GM04504 (cell line): ENCODE measurements around the gene LMBRD1.
"Not testable (repeated sequence)": the region's sequence is repeated elsewhere in the genome, so short reads cannot be mapped to it uniquely, and the experiment has no call there.

Source experiments
- DNase-seq: peaks from one replicate; pipeline ENCODE4 v3.0.0-alpha.2; 2012; ENCODE audit warnings: low read depth

The LMBRD1 gene

DNA sequence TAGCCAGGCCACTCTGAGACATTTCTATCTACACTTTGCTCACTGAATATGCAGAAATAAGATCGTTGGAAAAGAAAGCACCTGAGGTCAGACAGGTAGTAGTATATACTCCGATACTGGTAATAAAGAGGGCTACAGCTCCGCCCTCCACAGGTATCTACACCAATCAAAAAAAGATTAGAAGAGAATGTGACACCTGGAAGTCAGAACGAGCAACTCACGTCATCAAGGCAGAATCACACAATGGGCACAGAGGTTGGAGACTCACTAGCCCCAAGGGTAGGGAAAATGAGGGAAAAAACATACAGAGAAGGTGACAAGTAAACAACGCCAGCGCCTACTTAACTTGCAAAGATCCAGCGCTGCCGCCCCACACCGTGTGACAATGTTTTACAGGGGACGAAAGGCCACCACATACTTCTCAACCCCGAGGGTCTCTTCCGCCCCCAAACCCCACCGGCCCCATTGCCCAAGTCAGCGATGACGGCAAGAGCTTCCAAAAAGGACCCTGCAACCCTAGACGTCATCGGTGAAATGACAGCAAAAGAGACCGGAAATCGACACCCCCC lies 653 bp downstream of the LMBRD1 start:
- DNase-seq = peak; percentile 3

GRCh38 chr6:69795469-69796072 lies 1.2 kb downstream of the LMBRD1 start:
- no peak for DNase-seq

GRCh38 chr6:69792292-69792691 lies 4.5 kb downstream of the LMBRD1 start:
- no peak for DNase-seq

DNA sequence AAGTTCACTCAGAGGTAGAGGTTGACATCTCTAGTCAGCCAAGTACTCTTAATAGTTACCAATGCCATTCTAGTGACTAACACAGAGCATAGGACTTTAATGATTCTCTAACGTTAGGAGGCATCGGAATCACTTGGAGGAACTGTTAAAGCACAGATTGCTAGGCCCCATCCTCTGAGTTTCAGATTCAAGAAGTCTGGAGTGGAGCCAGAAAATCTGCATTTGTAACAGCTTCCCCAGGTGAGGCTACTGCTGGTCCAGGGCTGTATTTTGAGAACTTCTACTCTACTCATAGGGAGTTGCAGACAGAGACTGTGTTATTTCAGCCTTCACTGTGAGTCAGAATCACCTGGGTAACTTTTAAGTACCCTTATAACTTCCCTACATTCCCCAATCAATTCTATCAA lies 5.7 kb downstream of the LMBRD1 start:
- DNase-seq = no peak

DNA sequence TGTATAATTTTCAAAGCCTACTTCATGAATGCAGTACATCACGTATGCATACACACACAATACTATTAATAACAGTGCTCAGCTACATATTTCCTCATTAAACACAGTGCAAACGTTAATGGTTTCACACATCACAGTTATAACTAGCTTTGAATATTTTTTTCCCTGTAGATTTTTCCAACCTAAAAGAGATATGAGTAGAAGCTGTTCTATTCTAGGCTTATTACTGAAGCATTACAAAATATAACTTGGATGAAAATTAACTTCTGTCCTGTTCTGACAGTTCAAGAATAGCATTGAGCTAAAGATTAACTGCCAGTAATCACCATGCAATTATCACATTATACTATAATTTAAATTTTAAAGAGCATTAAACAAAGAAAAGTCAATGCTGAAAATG lies 6.2 kb downstream of the LMBRD1 start:
- DNase-seq = no peak

- DNase-seq = no peak
Measured at GRCh38 chr6:69789578-69789977, 7.2 kb downstream of the LMBRD1 start.

DNA sequence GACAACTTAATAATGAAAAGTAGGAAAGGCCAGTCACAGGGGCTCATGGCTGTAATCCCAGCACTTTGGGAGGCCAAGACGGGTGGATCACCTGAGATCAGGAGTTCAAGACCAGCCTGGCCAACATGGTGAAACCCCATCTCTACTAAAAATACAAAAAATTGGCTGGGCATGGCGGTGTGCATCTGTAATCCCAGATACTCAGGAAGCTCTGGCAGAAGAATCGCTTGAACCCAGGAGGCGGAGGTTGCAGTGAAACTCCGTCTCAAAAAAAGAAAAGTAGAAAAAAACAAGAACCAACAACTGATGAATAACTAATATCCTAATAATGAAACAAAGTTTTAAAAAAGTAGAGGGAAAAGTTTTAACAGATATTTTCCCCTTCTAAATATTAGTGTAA lies 9.4 kb downstream of the LMBRD1 start:
- DNase-seq = not testable (repeated sequence)

- no peak for DNase-seq
Measured at GRCh38 chr6:69785697-69786096, 11.1 kb downstream of the LMBRD1 start.

DNA sequence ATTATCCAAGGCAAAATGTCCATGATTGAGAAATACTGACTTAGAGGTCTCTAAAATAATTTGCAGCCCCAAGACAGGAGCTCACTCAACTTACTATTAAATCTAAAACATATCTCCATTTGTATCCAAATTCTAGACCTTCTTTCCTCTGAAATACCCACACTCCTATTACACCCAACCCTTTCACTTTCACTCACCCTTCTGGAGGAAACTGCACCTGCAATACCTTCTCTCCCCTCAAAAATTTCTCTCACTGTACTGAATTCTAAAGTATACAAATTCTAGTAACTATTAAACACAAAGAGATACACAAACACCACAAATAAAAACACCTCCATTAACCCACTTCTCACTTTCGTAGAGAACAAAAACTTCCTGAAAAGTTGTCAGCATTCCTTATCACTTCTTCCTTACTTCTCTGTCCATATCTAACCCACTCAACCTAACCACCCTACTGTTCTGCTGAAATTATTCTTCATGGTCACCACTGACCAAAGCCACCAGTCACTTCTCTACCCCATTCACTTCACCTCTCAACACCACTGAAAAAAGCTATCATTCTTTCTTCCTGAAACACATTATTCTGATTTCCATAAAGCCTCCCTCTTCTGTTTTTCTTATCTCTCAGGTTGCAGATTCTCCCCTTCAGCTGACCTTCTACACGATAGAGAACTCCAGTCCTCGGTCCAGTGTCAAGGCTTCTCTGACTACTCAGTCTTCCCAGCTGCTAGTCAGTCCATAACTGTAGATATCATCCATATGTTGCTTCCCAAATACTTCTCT lies 12.0 kb downstream of the LMBRD1 start:
- no peak for DNase-seq

DNA sequence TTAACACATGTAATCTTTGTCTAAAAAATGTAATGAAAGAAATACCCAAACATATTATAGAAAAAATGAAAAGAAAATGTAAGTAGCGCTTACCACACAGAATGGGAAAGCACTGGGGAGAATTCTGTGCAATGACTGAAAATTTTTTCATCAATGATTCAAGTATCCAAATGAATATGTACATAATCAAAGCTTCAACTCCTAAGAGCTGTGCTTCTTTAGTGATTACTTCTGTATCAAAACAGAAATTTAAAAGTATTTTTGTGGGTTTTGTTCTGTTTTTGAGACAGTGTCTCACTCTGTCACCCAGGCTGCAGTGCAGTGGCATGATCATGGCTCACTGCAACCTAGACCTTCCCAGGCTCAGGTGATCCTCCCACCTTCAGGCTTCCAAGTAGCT lies 13.7 kb downstream of the LMBRD1 start:
- DNase-seq = no peak

GRCh38 chr6:69780585-69781178 lies 16.1 kb downstream of the LMBRD1 start:
- no peak for DNase-seq

GRCh38 chr6:69775941-69776340 lies 20.9 kb downstream of the LMBRD1 start:
- no peak for DNase-seq

- DNase-seq = no peak
Measured at GRCh38 chr6:69775585-69775849, 21.3 kb downstream of the LMBRD1 start.

DNA sequence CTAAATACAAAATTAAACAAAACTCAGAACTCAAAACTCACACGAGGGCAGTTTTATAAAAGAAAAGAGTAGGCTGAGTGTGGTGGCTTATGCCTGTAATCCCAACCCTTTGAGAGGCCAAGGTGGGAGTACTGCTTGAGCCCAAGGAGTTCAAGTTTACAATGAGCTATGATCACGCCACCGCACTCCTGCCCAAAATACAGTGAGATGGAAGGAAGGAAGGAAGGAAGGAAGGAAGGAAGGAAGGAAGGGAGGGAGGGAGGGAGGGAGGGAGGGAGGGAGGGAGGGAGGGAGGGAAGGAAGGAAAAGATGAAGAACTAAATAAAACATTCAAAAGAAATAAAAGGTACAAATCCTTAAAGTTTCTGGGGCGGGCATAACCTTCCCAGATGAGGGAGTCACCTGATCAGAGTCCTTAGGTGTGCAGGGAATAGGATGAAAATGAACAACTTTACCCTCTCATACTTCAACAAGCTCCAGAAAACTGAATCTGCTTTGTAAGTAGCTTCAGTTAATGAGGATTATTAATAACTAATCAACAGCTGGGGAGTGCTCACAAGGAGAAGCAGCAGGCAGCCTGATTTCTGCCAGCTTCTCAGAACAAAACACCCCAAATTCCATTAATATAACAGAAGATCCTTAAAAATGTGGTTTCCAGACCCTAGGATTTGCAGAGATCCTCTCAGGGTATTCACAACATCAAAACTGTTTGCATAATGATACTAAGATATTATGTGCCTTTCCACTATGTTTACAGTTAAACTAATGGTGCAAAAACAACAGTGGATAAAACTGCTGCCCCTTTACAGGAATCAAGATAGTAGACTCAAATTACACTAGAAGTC lies 21.8 kb downstream of the LMBRD1 start:
- no peak for DNase-seq

DNA sequence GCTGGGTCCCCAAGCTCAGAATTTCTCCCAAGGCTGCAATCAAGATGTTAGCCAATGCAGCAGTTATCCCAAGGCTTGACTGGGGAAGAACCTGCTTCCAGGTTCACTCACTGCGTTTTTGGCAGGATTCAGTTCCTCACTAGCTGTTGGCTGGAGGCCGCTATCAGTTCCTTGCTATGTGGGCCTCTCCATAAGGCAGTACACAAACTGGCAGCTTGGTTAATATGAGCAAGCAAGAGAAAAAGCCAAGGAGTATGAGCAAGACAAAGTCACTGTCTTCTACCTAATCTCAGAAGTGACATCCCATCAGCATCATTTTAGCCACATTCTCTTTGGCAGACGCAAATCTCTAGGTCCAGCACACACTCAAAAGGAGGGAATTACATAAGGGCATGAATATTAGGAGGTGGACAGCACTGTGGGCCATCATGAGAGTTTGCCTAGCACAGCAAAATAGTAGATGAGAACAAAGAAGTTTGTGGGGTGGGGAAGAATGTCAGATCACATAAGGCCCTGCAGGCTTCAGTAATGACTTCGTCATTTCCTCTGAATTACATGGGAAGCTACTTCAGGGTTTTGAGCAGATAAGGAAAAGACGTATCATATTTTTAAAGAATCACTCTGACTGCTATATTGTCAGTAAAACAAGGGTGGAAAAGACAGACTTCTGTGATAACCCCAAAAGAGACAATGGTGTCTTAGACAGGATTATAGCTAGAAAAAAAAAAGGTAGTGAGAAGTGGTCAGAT lies 25.5 kb downstream of the LMBRD1 start:
- DNase-seq = no peak

GRCh38 chr6:69768664-69769063 lies 28.1 kb downstream of the LMBRD1 start:
- DNase-seq = no peak

GRCh38 chr6:69763763-69764162 lies 33.0 kb downstream of the LMBRD1 start:
- DNase-seq = no peak

- no peak for DNase-seq
Measured at GRCh38 chr6:69761853-69762252, 35.0 kb downstream of the LMBRD1 start.

DNA sequence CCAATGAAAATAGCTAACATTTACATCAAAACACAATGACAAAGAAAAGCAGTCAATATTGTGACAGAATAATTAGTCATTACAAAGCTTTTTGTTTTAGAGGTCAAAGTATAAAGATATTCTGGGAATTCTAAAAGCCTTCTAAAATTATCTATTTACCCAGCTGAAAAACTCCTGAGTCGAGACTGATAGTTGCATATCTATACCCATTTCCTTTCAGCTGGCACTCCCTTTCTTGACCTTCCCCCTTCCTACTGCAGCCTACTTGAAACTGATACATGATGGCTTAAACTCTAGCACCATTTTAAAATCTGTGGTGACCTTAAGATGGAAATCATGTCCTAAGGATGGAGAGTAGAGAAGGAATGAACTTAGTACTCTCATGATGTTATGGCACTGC lies 38.6 kb downstream of the LMBRD1 start:
- DNase-seq = no peak

DNA sequence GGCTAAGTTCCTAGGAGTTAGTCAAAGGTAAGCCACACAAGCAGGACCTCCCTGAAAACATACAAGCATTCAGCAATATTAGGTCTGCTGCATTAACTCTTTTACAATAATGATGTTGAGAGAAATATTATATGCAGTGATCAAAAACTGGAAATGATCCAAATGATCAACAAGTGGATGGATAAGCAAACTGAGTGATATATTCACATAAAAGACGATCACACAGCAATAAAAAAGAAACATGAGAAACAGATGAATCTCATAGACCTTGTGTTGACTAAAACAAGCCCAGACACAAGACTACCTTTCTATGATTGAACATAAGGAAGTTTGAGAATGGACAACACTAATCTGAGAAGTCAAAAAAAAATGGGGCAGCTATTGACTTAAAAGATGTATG lies 39.9 kb downstream of the LMBRD1 start:
- no peak for DNase-seq

- DNase-seq = no peak
Measured at GRCh38 chr6:69756366-69756765, 40.4 kb downstream of the LMBRD1 start.

- no peak for DNase-seq
Measured at GRCh38 chr6:69735027-69735426, 61.8 kb downstream of the LMBRD1 start.
